ENCODE measurements around the gene ZNF575. TPM values are rescaled to one million over a fixed set of nuclear protein-coding genes. Genes with fewer than 3 reads are reported as not detected.

The ZNF575 gene
- total and polyA plus RNA-seq, 2 experiments from 2014 or later = 0.10 to 0.65 TPM

Other genes starting within 250 kb of the ZNF575 start
- 0.90 and 2.9 TPM in 2 replicates for gene CD177, start 179.5 kb upstream of the ZNF575 start, total RNA-seq (2014; rRNA removed; shearing (Covaris generic))
- gene CD177, start 179.5 kb upstream of the ZNF575 start, polyA plus RNA-seq (2016; fragmentation: Nextera tagmentation; extraction: Ambion mirVana) = 0.50 TPM in 1 of 2 replicates, not detected in the other
- gene TEX101, start 118.3 kb upstream of the ZNF575 start, total RNA-seq (2014; rRNA removed; shearing (Covaris generic)) = not detected in 2 replicates
- not detected in 2 replicates for gene TEX101, start 118.3 kb upstream of the ZNF575 start, polyA plus RNA-seq (2016; fragmentation: Nextera tagmentation; extraction: Ambion mirVana)
- 3.0 and 3.3 TPM in 2 replicates for gene LYPD3, start 67.6 kb upstream of the ZNF575 start, total RNA-seq (2014; rRNA removed; shearing (Covaris generic))
- 4.1 and 4.6 TPM in 2 replicates for gene LYPD3, start 67.6 kb upstream of the ZNF575 start, polyA plus RNA-seq (2016; fragmentation: Nextera tagmentation; extraction: Ambion mirVana)
- gene PHLDB3, start 28.4 kb upstream of the ZNF575 start, total RNA-seq (2014; rRNA removed; shearing (Covaris generic)) = 10.2 and 15.4 TPM in 2 replicates
- 6.3 and 8.4 TPM in 2 replicates for gene PHLDB3, start 28.4 kb upstream of the ZNF575 start, polyA plus RNA-seq (2016; fragmentation: Nextera tagmentation; extraction: Ambion mirVana)
- 23.2 and 25.5 TPM in 2 replicates for gene ETHE1, start 6.0 kb upstream of the ZNF575 start, total RNA-seq (2014; rRNA removed; shearing (Covaris generic))
- 8.9 and 11.1 TPM in 2 replicates for gene ETHE1, start 6.0 kb upstream of the ZNF575 start, polyA plus RNA-seq (2016; fragmentation: Nextera tagmentation; extraction: Ambion mirVana)
- 45.8 and 49.5 TPM in 2 replicates for gene XRCC1, start 42.3 kb downstream of the ZNF575 start, total RNA-seq (2014; rRNA removed; shearing (Covaris generic))
- gene XRCC1, start 42.3 kb downstream of the ZNF575 start, polyA plus RNA-seq (2016; fragmentation: Nextera tagmentation; extraction: Ambion mirVana) = 32.0 and 35.3 TPM in 2 replicates
- 4.3 and 7.8 TPM in 2 replicates for gene PINLYP, start 42.6 kb downstream of the ZNF575 start, total RNA-seq (2014; rRNA removed; shearing (Covaris generic))
- 11.1 and 12.1 TPM in 2 replicates for gene PINLYP, start 42.6 kb downstream of the ZNF575 start, polyA plus RNA-seq (2016; fragmentation: Nextera tagmentation; extraction: Ambion mirVana)
- 49.6 and 72.7 TPM in 2 replicates for gene IRGQ, start 62.9 kb downstream of the ZNF575 start, total RNA-seq (2014; rRNA removed; shearing (Covaris generic))
- gene IRGQ, start 62.9 kb downstream of the ZNF575 start, polyA plus RNA-seq (2016; fragmentation: Nextera tagmentation; extraction: Ambion mirVana) = 8.4 and 8.7 TPM in 2 replicates
- 5.9 and 14.1 TPM in 2 replicates for gene ZNF576, start 63.4 kb downstream of the ZNF575 start, total RNA-seq (2014; rRNA removed; shearing (Covaris generic))
- gene ZNF576, start 63.4 kb downstream of the ZNF575 start, polyA plus RNA-seq (2016; fragmentation: Nextera tagmentation; extraction: Ambion mirVana) = 15.5 and 16.9 TPM in 2 replicates
- not detected in 2 replicates for gene SRRM5, start 78.9 kb downstream of the ZNF575 start, total RNA-seq (2014; rRNA removed; shearing (Covaris generic))
- gene SRRM5, start 78.9 kb downstream of the ZNF575 start, polyA plus RNA-seq (2016; fragmentation: Nextera tagmentation; extraction: Ambion mirVana) = 0.08 and 0.17 TPM in 2 replicates
- 21.6 and 23.9 TPM in 2 replicates for gene ZNF428, start 86.4 kb downstream of the ZNF575 start, total RNA-seq (2014; rRNA removed; shearing (Covaris generic))
- 21.1 and 22.5 TPM in 2 replicates for gene ZNF428, start 86.4 kb downstream of the ZNF575 start, polyA plus RNA-seq (2016; fragmentation: Nextera tagmentation; extraction: Ambion mirVana)
- 21.2 and 26.0 TPM in 2 replicates for gene CADM4, start 106.7 kb downstream of the ZNF575 start, total RNA-seq (2014; rRNA removed; shearing (Covaris generic))
- 3.7 TPM in 2 replicates for gene CADM4, start 106.7 kb downstream of the ZNF575 start, polyA plus RNA-seq (2016; fragmentation: Nextera tagmentation; extraction: Ambion mirVana)
- gene PLAUR, start 137.0 kb downstream of the ZNF575 start, total RNA-seq (2014; rRNA removed; shearing (Covaris generic)) = 11.1 and 16.5 TPM in 2 replicates
- 20.6 and 21.3 TPM in 2 replicates for gene PLAUR, start 137.0 kb downstream of the ZNF575 start, polyA plus RNA-seq (2016; fragmentation: Nextera tagmentation; extraction: Ambion mirVana)
- gene IRGC, start 182.9 kb downstream of the ZNF575 start, total RNA-seq (2014; rRNA removed; shearing (Covaris generic)) = not detected in 2 replicates
- gene IRGC, start 182.9 kb downstream of the ZNF575 start, polyA plus RNA-seq (2016; fragmentation: Nextera tagmentation; extraction: Ambion mirVana) = not detected in 2 replicates
- 6.3 and 13.2 TPM in 2 replicates for gene SMG9, start 221.8 kb downstream of the ZNF575 start, total RNA-seq (2014; rRNA removed; shearing (Covaris generic))
- gene SMG9, start 221.8 kb downstream of the ZNF575 start, polyA plus RNA-seq (2016; fragmentation: Nextera tagmentation; extraction: Ambion mirVana) = 14.0 and 15.7 TPM in 2 replicates
- gene KCNN4, start 247.8 kb downstream of the ZNF575 start, total RNA-seq (2014; rRNA removed; shearing (Covaris generic)) = 3.2 and 3.4 TPM in 2 replicates
- gene KCNN4, start 247.8 kb downstream of the ZNF575 start, polyA plus RNA-seq (2016; fragmentation: Nextera tagmentation; extraction: Ambion mirVana) = 0.75 and 0.86 TPM in 2 replicates

All from GM23338 (cell line).